GM18526 (cell line): ENCODE measurements around the gene STK26.

ENCODE experiments used
- POLR2A ChIP-seq: IDR thresholded peaks from 3 replicates; pipeline ENCODE4 v1.6.1; 2011; ENCODE audit not compliant: insufficient read length; ENCODE audit errors: extremely low read depth

STK26 gene

GRCh38 chrX:132063862-132064261 is 40.8 kb downstream of the STK26 start:
- TF ChIP-seq POLR2A: no peak

- no peak for TF ChIP-seq POLR2A
Measured at GRCh38 chrX:132068405-132068804, 45.3 kb downstream of the STK26 start.

GRCh38 chrX:132071254-132071653 is 48.2 kb downstream of the STK26 start:
- no peak for TF ChIP-seq POLR2A

GRCh38 chrX:132077414-132077813 is 54.3 kb downstream of the STK26 start:
- TF ChIP-seq POLR2A: no peak

GRCh38 chrX:132077912-132078311 is 54.8 kb downstream of the STK26 start:
- no peak for TF ChIP-seq POLR2A

- TF ChIP-seq POLR2A: no peak
Measured at GRCh38 chrX:132085786-132086185, 62.7 kb downstream of the STK26 start.

GRCh38 chrX:132086672-132087071 is 63.6 kb downstream of the STK26 start:
- TF ChIP-seq POLR2A: no peak

GRCh38 chrX:132088864-132089263 is 65.8 kb downstream of the STK26 start:
- TF ChIP-seq POLR2A: no peak

- no peak for TF ChIP-seq POLR2A
Measured at GRCh38 chrX:132090403-132091159, 67.5 kb downstream of the STK26 start.

GRCh38 chrX:132092439-132093065 is 69.5 kb downstream of the STK26 start:
- TF ChIP-seq POLR2A: no peak

- no peak for TF ChIP-seq POLR2A
Measured at GRCh38 chrX:132093239-132093860, 70.2 kb downstream of the STK26 start.

- no peak for TF ChIP-seq POLR2A
Measured at GRCh38 chrX:132094164-132094563, 71.1 kb downstream of the STK26 start.

GRCh38 chrX:132101206-132101605 is 78.1 kb downstream of the STK26 start:
- no peak for TF ChIP-seq POLR2A

GRCh38 chrX:132101799-132102198 is 78.7 kb downstream of the STK26 start:
- TF ChIP-seq POLR2A: no peak

- TF ChIP-seq POLR2A: no peak
Measured at GRCh38 chrX:132107291-132107690, 84.2 kb downstream of the STK26 start.

- TF ChIP-seq POLR2A: no peak
Measured at GRCh38 chrX:132114607-132115006, 91.5 kb downstream of the STK26 start.
